ENCODE measurements around the gene AK2.
"Not testable (repeated sequence)": the region's sequence is repeated elsewhere in the genome, so short reads cannot be mapped to it uniquely, and the experiment has no call there.

AK2 gene

GRCh38 chr1:33036526-33037503, at the start of gene AK2:
TSS of gene AK2 (minus strand) at chr1:33036883. CDS start at chr1:33036828, 55 bp downstream.
- DNase-seq, result peak; percentile 99

- peak; percentile 76 for DNase-seq
Observed at GRCh38 chr1:33086384-33086850, 49.7 kb upstream of the AK2 start.

GRCh38 chr1:33085332-33085731, 48.6 kb upstream of the AK2 start:
- DNase-seq, result no peak

- no peak for DNase-seq
Observed at GRCh38 chr1:33082575-33083108, 46.0 kb upstream of the AK2 start.

- DNase-seq, result no peak
Observed at GRCh38 chr1:33081554-33082305, 45.0 kb upstream of the AK2 start.

GRCh38 chr1:33080885-33081553, 44.3 kb upstream of the AK2 start, which contains the start of gene AZIN2:
TSS of gene AZIN2 (plus strand) at chr1:33081153. CDS start at chr1:33082250, 1,097 bp downstream.
- peak; percentile 93 for DNase-seq

GRCh38 chr1:33080373-33080772, 43.7 kb upstream of the AK2 start:
- no peak for DNase-seq

- no peak for DNase-seq
Observed at GRCh38 chr1:33078030-33078591, 41.4 kb upstream of the AK2 start.

- no peak for DNase-seq
Observed at GRCh38 chr1:33074193-33074945, 37.7 kb upstream of the AK2 start.

GRCh38 chr1:33072707-33073106, 36.0 kb upstream of the AK2 start:
- DNase-seq, result peak; percentile 39

- DNase-seq, result no peak
Observed at GRCh38 chr1:33070628-33071027, 33.9 kb upstream of the AK2 start.

GRCh38 chr1:33068108-33068507, 31.4 kb upstream of the AK2 start:
- DNase-seq, result not testable (repeated sequence)

- not testable (repeated sequence) for DNase-seq
Observed at GRCh38 chr1:33066477-33066876, 29.8 kb upstream of the AK2 start.

- no peak for DNase-seq
Observed at GRCh38 chr1:33065301-33065700, 28.6 kb upstream of the AK2 start.

GRCh38 chr1:33064284-33064683, 27.6 kb upstream of the AK2 start:
- not testable (repeated sequence) for DNase-seq

GRCh38 chr1:33061834-33062233, 25.2 kb upstream of the AK2 start:
- no peak for DNase-seq

GRCh38 chr1:33060579-33061083, 23.9 kb upstream of the AK2 start:
- peak; percentile 95 for DNase-seq

- DNase-seq, result no peak
Observed at GRCh38 chr1:33057095-33057494, 20.4 kb upstream of the AK2 start.

GRCh38 chr1:33056426-33056825, 19.7 kb upstream of the AK2 start:
- no peak for DNase-seq

- DNase-seq, result peak; percentile 85
Observed at GRCh38 chr1:33055210-33056008, 18.7 kb upstream of the AK2 start.

Measured in EL (cell line).